Measurements from ENCODE around the gene EXOG.

Gene EXOG

DNA sequence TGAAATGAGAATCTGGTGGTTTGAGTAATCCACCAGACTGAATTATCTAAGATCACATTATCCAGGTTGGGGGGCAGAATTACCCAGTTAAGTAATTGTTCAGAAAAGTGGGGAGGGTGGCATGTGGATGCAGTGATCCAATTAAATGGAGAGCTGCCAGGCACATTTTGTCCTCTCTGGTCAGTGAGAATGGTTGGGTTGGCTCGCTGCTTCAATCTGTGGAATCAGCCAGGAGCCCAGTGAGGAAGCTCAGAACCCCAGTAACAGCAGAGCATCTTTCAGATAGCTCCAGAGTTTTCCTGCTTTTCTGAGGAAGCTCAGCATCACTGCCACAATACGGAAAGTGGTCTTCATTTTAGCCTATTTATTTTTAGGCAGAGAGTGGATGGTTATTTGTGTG is 6.4 kb upstream of the EXOG start:
- TF ChIP-seq, protein P1, sequence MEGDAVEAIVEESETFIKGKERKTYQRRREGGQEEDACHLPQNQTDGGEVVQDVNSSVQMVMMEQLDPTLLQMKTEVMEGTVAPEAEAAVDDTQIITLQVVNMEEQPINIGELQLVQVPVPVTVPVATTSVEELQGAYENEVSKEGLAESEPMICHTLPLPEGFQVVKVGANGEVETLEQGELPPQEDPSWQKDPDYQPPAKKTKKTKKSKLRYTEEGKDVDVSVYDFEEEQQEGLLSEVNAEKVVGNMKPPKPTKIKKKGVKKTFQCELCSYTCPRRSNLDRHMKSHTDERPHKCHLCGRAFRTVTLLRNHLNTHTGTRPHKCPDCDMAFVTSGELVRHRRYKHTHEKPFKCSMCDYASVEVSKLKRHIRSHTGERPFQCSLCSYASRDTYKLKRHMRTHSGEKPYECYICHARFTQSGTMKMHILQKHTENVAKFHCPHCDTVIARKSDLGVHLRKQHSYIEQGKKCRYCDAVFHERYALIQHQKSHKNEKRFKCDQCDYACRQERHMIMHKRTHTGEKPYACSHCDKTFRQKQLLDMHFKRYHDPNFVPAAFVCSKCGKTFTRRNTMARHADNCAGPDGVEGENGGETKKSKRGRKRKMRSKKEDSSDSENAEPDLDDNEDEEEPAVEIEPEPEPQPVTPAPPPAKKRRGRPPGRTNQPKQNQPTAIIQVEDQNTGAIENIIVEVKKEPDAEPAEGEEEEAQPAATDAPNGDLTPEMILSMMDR (IDR thresholded peaks at IDR 0.05; ENCODE audit: insufficient read depth, low read depth, low read length, missing control alignments), result no peak
- no peak overlapping the region for H3K4me3 ChIP-seq (ENCODE audit: low read length)
- no peak for DNase-seq (ENCODE audit: low read depth)

DNA sequence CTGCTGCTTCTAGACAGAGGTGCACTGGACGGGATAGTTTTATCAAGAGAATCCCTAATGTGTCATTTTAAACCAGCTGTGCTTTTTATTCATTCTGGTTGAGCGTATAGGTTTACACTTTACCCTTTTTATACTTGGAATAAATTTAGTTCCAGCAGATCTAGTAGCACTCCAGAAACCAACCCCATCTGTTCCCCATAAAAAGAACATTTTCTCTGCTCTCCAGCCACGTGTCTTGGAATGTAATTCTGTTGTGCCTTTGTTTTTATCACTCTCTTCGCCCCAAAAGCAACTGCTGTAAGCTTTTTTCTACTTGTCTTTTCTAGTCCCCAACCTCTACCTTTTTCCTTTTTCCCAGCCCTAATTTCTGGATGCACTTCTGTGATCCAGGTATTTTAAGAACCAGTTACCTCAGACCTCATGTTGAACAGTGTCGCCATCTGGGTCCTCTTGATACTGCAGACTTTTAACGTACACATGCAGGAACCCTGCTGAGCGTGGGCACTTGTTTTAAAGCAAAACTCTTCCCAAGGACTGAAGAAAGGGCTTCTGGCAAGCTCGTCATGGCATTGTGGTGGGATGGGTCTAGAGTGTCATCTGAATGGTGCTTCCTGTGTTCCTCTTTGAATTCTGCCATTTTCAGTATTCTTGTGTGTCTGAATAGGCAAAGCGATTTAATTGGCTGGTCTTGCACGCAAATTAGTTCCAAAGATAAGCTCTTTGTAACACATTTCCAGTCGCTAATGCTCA is 5.7 kb upstream of the EXOG start:
- no peak overlapping the region for H3K4me3 ChIP-seq (ENCODE audit: low read length)
- no peak for DNase-seq (ENCODE audit: low read depth)
- TF ChIP-seq, protein P1 (IDR thresholded peaks at IDR 0.05; ENCODE audit: insufficient read depth, low read depth, low read length, missing control alignments), result no peak

- no peak overlapping the region for H3K4me3 ChIP-seq (ENCODE audit: low read length)
- TF ChIP-seq, protein P1 (IDR thresholded peaks at IDR 0.05; ENCODE audit: insufficient read depth, low read depth, low read length, missing control alignments), result no peak
- DNase-seq (ENCODE audit: low read depth), result no peak
These were observed 4.9 kb upstream of the EXOG start for GRCh38 chr3:38491215-38491614.

DNA sequence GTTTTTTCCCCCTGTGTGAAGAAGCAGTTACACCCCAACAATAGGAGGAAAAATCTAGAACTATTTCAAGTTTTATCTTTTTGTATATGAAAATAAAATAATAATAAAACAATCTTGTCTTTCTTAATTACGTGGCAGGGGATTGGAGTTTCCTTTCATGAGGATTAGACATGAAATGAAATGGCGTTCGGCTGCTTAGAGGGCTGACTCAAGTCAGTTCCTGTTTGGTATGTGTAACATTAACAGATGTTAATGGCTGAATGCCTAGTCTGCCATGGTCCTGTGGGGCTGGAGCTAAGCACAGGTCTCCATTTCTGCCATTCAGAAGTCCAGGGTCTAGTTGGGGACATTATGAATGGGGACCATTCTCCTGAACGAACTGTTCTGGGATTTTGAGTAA is 3.1 kb upstream of the EXOG start:
- H3K4me3 ChIP-seq (ENCODE audit: low read length), result no peak overlapping the region
- TF ChIP-seq, protein P1 (IDR thresholded peaks at IDR 0.05; ENCODE audit: insufficient read depth, low read depth, low read length, missing control alignments), result no peak
- peak; percentile 24 for DNase-seq (ENCODE audit: low read depth)

GRCh38 chr3:38497031-38497430 is 891 bp downstream of the EXOG start:
- peak; percentile 35 for DNase-seq (ENCODE audit: low read depth)
- peak overlapping the region; percentile 83 for H3K4me3 ChIP-seq (ENCODE audit: low read length)
- TF ChIP-seq, protein P1 (IDR thresholded peaks at IDR 0.05; ENCODE audit: insufficient read depth, low read depth, low read length, missing control alignments), result no peak

- no peak for DNase-seq (ENCODE audit: low read depth)
- TF ChIP-seq, protein P1 (IDR thresholded peaks at IDR 0.05; ENCODE audit: insufficient read depth, low read depth, low read length, missing control alignments), result no peak
These were observed 4.7 kb downstream of the EXOG start for GRCh38 chr3:38500688-38501417.

More at GRCh38 chr3:38500688-38501417, 4.7 kb downstream of the EXOG start:
- H3K4me3 ChIP-seq (ENCODE audit: low read length), result no peak overlapping the region

All from epithelial cell of esophagus (primary cell).